Stimulated activated CD4-positive, alpha-beta T cell treated with anti-CD3 and anti-CD28 coated beads, Interleukin-4, amount 100 ng/mL, for 48 hours (primary cell): Measurements from ENCODE around the gene SLC25A13.

Experiments
- DNase-seq, 2 donors: peaks; one replicate each; pipeline ENCODE4 v3.0.0-alpha.2; 2020; ENCODE audit warnings: low read depth in 2 of 2

Gene SLC25A13

DNA sequence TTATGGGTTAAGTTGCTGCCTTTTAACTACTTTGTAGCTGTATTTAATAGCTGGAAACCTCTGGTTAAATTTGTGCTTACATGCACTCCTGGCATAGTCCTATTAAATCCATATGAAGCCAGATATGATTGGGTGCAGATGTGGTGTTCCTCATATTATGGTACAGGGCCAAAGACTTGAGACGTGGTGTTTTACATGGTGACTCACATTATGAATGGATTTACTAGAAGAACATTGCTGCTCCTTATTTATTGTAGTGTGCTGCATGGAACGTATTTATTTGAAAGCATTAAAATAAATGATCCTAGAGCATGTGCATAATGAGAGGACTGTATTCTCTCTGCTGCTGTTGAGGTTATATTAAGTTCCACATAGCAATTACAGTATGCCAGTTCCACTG, 224.1 kb downstream of the SLC25A13 start:
- no peak for DNase-seq

DNA sequence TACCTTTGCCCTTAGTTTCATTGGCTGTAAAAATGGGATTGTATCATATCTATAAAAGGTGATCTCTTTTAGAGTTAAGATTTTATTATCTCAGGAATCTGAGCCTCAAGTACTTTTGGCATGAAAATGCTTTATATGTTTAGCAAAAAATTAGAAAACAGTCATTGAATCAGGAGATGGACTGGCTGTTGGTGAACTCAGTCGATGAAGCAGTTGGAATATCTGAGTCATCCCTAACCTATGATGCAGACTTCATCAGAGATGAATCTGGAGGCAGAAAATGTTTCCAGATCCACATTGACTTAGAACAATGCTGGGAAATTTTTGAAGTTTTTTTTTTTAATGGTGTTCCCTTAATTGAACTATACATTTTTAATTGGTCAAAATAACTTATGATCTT, 228.5 kb downstream of the SLC25A13 start:
- DNase-seq, result no peak

DNA sequence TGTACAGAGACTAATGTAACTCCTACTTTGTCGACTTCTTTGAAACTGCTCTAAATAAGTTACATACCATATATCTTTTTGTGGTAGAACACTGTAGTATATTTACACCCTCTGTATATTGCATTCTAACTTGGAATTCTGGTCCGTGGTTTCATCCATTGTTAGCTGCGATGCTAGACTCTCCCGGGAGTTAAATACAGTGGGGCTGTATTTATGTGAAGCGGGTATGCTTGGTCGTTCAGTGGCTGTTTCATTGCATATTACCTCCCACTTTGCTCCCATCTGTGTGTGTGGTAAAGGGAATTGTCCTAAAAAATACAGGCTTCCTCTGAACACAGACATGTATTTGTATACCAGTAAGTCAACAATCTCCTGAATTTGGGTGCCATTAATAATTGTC, 231.1 kb downstream of the SLC25A13 start:
- no peak for DNase-seq

DNA sequence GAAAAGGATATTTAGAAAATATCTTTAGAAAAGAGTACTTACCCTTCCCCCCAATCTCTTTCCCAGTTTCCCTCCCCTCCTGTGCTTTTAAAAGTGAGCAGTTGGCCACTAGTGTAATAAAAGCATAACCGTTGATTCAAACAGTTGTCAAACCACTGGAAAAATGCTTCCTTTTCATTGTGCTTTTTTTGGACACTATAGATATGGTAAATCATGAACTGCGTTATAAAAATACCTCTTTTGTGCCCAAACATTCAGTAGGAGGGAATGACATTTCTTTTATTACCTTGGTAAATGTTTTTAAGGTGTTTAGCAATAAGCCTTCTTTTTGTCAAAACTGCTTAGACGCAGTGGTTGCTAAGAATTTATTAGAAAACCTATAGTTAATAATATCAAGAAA, 232.4 kb downstream of the SLC25A13 start:
- DNase-seq, result no peak

DNA sequence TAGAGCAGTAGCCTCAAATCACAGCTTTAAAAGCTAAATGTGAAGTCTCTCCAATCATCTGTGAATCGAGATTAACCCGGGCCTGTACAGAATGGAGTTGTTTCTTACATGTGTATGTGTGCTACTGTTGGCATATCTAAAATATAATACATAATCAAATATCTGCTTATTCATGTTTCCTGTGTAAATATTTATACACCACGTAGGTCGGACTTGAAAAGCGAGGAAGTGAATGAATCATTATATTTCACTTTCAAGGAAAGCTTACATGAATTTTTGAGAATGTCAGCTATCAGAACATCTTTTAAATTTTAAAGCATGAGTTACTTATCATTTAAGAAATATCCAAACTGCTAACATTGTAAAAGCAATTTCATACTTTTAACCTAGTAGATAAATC, 233.3 kb downstream of the SLC25A13 start:
- DNase-seq, result no peak

DNA sequence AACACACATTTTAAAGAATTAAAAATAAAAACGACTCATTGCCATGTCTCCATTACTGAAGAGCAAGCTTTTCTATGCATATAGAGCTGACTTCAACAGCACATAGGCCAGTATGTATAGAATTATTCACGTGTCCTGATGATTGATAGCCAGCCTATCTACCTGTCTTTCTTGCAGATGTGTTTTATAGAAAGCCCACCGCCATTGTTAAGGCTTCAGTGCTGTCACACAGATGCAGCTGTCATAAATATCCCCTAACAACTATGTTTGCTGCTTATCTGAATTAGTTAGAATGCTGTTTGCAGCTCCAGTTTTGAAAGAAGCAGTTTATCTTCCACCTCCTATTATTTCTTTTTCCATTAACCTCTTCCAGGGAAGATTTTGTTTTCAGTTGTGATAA, 235.9 kb downstream of the SLC25A13 start:
- DNase-seq, result no peak

DNA sequence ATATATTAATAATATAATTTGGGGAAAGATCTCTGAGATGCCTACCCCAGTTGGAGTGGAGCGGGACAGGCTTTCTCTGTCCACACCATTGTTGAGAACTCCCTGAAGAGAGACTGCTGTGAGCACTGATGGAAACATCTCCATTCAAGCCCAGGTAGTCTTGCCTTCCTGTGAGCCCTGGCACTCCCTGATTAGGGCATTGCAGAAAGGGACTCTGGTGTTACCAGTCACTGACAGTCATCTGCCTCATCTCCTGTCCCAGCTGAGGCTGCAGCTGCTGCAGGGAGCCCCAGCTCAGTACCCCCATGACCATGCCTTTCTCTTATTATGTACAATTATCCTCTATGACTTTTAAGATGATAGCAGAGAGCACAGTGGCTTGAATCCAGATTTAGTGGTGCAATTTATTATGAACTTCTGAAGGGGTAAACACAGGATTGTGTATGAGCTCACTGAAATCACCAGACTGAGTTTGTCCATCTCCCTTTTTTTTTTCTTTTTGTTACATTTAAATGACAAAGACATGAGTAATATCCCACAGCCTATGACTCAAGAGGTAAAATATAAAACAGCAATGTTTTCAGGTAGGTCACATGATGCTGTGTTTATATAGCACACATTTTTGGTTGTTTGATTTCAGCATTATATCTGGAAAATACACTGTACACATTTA, 236.9 kb downstream of the SLC25A13 start:
- DNase-seq, result no peak

DNA sequence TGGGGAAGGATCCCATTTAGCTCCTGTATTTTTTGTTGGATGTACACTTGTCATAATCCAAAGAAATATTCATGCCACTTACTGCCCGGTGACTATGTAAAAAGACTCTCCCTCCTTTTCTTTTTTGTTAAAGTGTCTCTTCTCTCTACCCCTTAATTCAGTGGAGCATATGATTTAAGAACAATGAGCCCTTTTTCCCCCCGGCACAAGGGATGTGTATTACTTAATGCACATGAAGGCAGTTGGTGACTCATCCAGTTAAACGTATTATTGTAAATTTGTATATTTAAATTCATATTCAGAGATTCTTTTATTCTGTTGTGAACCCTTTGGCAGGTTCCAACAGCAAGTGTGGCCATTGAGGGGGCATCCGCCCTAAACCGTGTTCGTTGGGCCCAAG, 241.9 kb downstream of the SLC25A13 start:
- DNase-seq, result no peak

DNA sequence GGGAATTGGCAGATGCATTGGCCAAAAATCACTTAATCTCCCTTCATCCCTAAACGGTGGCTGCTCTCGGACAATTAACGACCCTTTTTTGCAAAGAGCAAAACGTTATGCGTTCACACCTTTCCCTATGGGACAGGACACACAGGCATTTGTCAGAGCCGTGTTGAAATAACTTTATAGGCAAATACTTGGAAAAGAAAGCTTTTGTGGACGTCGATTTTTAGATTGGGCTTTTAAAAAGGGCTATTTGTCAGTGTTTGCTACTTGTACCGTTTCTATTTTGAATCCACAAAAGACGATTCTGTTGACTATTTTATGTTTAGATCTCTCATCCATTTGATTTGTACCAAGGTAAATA, 245.6 kb downstream of the SLC25A13 start:
- no peak for DNase-seq

DNA sequence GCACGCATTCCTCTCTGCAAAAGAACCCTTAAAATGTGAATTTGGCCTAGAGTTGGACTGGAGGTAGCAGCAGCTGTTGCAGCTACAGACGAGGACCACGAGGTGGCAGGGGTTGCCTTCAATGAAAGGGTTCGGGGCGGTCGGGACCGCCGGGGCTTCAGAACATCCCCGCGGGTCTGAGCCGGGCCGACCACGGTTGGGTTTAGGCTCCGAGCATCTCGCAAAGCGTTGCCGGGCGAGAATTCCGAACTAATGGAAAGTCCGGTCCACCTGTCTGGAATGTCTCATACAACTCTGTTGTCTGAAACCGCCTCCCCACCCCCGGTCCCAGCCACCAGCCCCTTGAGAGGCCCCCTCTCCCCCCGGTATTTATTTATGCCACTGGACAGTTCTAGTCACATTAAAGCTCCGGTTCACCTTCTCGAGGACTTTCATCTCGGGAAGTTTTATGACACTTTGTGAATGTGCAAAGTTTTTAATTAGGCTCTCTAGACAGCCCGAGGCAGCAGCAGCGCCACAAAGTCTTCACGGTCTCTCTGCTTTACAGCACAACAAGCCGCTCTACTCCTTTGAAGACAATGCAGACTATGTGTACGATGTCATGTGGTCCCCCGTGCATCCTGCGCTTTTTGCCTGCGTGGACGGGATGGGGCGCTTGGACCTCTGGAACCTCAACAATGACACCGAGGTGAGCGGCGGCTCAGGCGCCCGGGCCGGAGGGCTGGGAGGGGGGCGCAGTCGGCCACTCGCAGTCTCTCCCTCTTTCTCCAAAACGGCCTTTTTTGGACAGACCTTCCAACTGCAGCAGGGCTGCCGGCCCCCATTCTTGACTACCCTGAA, 246.2 kb downstream of the SLC25A13 start:
- peak; percentile 27 to 31 for DNase-seq

DNA sequence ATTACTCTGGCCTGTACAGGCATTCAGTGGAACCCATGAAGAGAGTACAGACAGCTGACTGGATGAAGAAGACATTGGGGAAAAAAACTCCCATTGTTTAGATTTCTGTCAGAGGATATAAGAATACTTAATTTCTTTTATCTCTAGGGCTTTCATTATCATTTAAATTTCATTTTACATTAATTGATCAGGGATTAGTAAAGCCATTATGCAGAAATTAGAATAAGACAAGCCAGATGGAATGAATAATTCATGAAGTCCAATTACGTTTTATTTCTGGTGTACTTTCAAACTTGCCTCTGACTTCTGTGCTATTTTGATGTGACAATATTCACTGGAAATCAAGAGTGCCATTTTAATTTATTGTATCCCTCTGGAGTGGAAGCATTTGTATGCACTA, 247.0 kb downstream of the SLC25A13 start:
- DNase-seq, result no peak
